Spleen (tissue), 11 donors: Measurements from ENCODE around the gene ATP7B. TPM values are rescaled to one million over a fixed set of nuclear protein-coding genes. Genes with fewer than 3 reads are reported as not detected.

ENCODE experiments used
- DNase-seq: peaks from one replicate; pipeline ENCODE4 v3.0.0-alpha.2; 2020
- H3K27ac ChIP-seq, 8 donors: fragments of 200-600 bp; sonication (generic) in 7 of 8; 1 replicate in 4 of 8; 2 replicates in 4 of 8; pipeline versions ENCODE4 v1.5.0 to v1.8.0; 2016 to 2021; ENCODE audit warnings: inconsistent platforms in 4 of 8, mild to moderate bottlenecking in 4 of 8, moderate library complexity in 1 of 8
- H3K27me3 ChIP-seq, 7 donors: fragments of 200-600 bp; sonication (generic) in 6 of 7; replicated peaks in 1 of 7; 1 replicate in 4 of 7; 2 replicates in 3 of 7; pipeline versions ENCODE4 v1.5.0 to v1.8.0; 2016 to 2021; ENCODE audit warnings: inconsistent platforms in 3 of 7, mild to moderate bottlenecking in 1 of 7
- H3K36me3 ChIP-seq, 6 donors: fragments of 200-600 bp; sonication (generic) in 5 of 6; 1 replicate in 4 of 6; 2 replicates in 2 of 6; pipeline versions ENCODE4 v1.5.0 to v1.8.0; 2016 to 2021; ENCODE audit warnings: inconsistent platforms in 2 of 6
- H3K4me1 ChIP-seq, 6 donors: fragments of 200-600 bp; sonication (generic) in 5 of 6; 1 replicate in 3 of 6; 2 replicates in 3 of 6; pipeline versions ENCODE4 v1.5.0 to v1.8.0; 2016 to 2021; ENCODE audit warnings: inconsistent platforms in 3 of 6
- H3K4me3 ChIP-seq, 8 donors: fragments of 200-600 bp; sonication (generic) in 7 of 8; 1 replicate in 4 of 8; 2 replicates in 4 of 8; pipeline versions ENCODE4 v1.5.0 to v1.8.0; 2016 to 2021; ENCODE audit warnings: inconsistent platforms in 4 of 8, mild to moderate bottlenecking in 4 of 8, moderate library complexity in 2 of 8
- H3K9me3 ChIP-seq, 8 donors: fragments of 200-600 bp; sonication (generic) in 7 of 8; 1 replicate in 4 of 8; 2 replicates in 4 of 8; pipeline versions ENCODE4 v1.5.0 to v1.8.0; 2016 to 2021; ENCODE audit warnings: inconsistent platforms in 4 of 8
- POLR2A ChIP-seq, 3 donors: fragments of 450-650 bp; IDR thresholded peaks; one replicate each; pipeline ENCODE4 v1.5.1; 2017; ENCODE audit warnings: antibody characterized with exemption in 3 of 3, mild to moderate bottlenecking in 1 of 3
- POLR2AphosphoS5 ChIP-seq, 3 donors: sonication (generic); formaldehyde crosslinking; IDR thresholded peaks; one replicate each; pipeline ENCODE4 v1.5.1; 2017; ENCODE audit warnings: antibody characterized with exemption in 3 of 3
- WGBS, 5 donors: extraction: QIAGEN DNeasy Blood & Tissue Kit in 3 of 5; methylation state at CpG; one replicate each; pipeline versions ENCODE4 v1.1.5 to v1.1.7; 2013 to 2018; 5-methylcytosine and 5-hydroxymethylcytosine counted together
- intact Hi-C: fragments of 100-400 bp; cut with DNase I; formaldehyde crosslinking; loops from one replicate; pipeline ENCODE4 v1.15.0; 2023; ENCODE audit warnings: low total_unique reads
- polyA plus RNA-seq, 3 donors: library from polyadenylated mRNA; stranded (reverse); fragments of 200-250 nt; gene quantifications; one replicate each; pipeline ENCODE4 v1.2.1, GENCODE V29; 2013
- total RNA-seq, 7 donors: library from RNA; depleted of rRNA in 3 of 7; stranded (reverse); fragments of >200 nt in 3 of 7; fragmentation: NEBNext Ultra II Directional in 4 of 7; extraction: Animal tissue kit (Norgen Biotek cat#: 25700) in 4 of 7; gene quantifications; one replicate each; pipeline versions ENCODE4 v1.1.0 to v1.2.1, GENCODE V29; 2016 to 2021
- TF ChIP-seq, protein P1 (sequence below), 11 experiments: fragments of 200-600 bp in 7 of 11; fragments of 450-650 bp in 4 of 11; sonication (generic) in 4 of 11; IDR thresholded peaks in 8 of 11; conservative IDR thresholded peaks in 3 of 11; 1 replicate in 7 of 11; 2 replicates in 4 of 11; pipeline versions ENCODE4 v1.4.0 to v1.8.0; 2016 to 2021; ENCODE audit warnings: antibody characterized with exemption in 11 of 11, inconsistent platforms in 4 of 11, mild to moderate bottlenecking in 1 of 11
- donor health status: healthy with polysubstance abuse.
- donor health status: DM: no; HTN: no; CAD: no; lungs with moderate emphysema.
- donor health status: DM: no; HTN: no; CAD: no.
- donor health status: Bipolar disorder and iron deficiency.
- donor health status: healthy.
- donor health status: DM: no; HTN: no; CAD: no.
- donor health status: DM: yes; HTN: yes; CAD: no.

ATP7B gene
- total and polyA plus RNA-seq, 10 donors, result 0.17 to 3.7 (median 2.4) TPM

DNA sequence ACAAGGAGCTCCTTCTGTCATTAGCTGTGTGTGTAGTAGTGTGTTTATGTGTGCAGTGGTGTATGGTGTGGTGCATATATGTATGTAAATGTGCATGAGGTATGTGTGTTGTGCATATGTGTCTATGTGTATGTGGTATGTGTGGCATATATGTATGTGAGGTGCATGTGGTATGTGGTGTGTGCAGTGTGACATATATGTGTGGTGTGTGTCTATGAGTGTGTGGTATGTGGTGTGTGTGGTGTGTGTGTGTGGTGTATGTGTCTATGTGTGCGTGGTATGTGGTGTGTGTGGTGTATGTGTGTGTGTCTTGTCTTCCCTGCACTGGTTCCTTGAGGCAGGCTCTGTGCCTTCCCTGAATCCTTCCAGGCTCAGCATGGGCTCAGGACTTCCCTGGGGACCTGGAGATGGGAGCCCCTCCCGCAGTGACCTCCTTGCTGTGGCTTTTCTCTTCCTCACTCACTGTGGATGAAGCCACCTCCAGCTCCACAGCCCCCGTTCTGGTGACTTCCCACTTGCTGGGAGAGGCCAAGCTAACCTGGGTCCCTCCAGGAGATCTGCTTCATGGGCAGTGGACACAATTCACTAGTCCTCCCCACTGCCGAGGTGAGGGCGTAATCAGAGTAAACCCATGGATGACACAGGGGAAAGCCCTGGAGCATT is 85.3 kb downstream of the ATP7B start:
- H3K27me3 ChIP-seq, result peaks cover 0 to 5% (median 0%) of the 10 kb centered on the region in 7 donors
- WGBS, 5 donors, result 69 to 93% (median 73%) methylated on average over 5 of the region's 5 CpGs
- H3K9me3 ChIP-seq, result no peaks in the 10 kb centered on the region
- intact Hi-C loops, result no loop called here
- no peak overlapping the region for H3K27ac ChIP-seq
- TF ChIP-seq POLR2A (IDR thresholded peaks at IDR 0.05) (no peak), POLR2AphosphoS5 (IDR thresholded peaks at IDR 0.05) (no peak)
- TF ChIP-seq, protein P1, sequence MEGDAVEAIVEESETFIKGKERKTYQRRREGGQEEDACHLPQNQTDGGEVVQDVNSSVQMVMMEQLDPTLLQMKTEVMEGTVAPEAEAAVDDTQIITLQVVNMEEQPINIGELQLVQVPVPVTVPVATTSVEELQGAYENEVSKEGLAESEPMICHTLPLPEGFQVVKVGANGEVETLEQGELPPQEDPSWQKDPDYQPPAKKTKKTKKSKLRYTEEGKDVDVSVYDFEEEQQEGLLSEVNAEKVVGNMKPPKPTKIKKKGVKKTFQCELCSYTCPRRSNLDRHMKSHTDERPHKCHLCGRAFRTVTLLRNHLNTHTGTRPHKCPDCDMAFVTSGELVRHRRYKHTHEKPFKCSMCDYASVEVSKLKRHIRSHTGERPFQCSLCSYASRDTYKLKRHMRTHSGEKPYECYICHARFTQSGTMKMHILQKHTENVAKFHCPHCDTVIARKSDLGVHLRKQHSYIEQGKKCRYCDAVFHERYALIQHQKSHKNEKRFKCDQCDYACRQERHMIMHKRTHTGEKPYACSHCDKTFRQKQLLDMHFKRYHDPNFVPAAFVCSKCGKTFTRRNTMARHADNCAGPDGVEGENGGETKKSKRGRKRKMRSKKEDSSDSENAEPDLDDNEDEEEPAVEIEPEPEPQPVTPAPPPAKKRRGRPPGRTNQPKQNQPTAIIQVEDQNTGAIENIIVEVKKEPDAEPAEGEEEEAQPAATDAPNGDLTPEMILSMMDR (IDR thresholded peaks at IDR 0.05 in 8 of 11, conservative IDR thresholded peaks at IDR 0.05 in 3 of 11), result no peak
- no peak for DNase-seq
- H3K4me1 ChIP-seq, result no peaks in the 10 kb centered on the region
- no peak overlapping the region for H3K4me3 ChIP-seq
- H3K36me3 ChIP-seq, result no peaks in the 10 kb centered on the region

DNA sequence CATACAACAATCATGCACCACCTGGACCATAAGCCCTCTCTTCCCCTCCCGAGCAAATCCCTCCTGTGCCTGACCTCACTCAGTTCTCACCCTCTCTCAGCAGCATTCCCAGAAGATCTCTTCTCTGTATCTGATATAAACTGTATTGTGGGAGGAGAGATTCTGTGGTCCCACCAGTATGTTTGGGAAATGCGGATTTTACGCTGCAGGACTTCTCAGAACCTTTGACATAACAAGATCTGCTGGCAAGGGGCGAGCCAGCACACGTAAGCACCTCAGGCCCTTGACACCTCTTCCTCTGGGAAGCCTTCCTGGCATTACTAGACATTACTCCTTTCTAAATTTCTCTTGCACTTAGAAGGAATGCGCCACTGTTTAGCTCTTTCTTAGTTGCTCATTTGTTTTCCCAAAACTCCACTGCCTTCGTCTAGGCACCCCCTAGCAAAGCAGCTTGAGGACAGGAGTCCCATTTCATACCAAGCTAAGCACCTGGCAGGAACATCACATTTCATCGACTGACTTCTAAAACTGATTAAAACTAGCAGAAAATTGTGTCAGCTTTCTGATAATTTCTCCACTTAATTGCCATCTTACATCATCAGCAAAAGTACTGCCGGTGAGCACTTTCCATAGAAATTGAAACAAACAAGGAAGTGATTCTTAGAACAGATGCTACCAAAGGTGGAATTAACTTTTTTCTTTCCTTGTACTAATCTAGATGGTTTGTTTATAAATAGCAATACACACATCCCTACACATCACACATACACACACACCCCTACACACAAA is 86.3 kb downstream of the ATP7B start:
- Histone ChIP-seq H3K27ac (no peak overlapping the region), H3K4me1 (no peaks in the 10 kb centered on the region), H3K36me3 (no peaks in the 10 kb centered on the region), H3K27me3 (peaks cover 0 to 5% (median 0%) of the 10 kb centered on the region in 7 donors), H3K4me3 (no peak overlapping the region), H3K9me3 (no peaks in the 10 kb centered on the region)
- TF ChIP-seq POLR2A (IDR thresholded peaks at IDR 0.05) (no peak), POLR2AphosphoS5 (IDR thresholded peaks at IDR 0.05) (no peak)
- TF ChIP-seq, protein P1 (IDR thresholded peaks at IDR 0.05 in 8 of 11, conservative IDR thresholded peaks at IDR 0.05 in 3 of 11), result no peak
- 82 to 89% (median 86%) methylated on average over 9 of the region's 9 CpGs for WGBS, 5 donors
- intact Hi-C loops, result no loop called here
- no peak for DNase-seq

DNA sequence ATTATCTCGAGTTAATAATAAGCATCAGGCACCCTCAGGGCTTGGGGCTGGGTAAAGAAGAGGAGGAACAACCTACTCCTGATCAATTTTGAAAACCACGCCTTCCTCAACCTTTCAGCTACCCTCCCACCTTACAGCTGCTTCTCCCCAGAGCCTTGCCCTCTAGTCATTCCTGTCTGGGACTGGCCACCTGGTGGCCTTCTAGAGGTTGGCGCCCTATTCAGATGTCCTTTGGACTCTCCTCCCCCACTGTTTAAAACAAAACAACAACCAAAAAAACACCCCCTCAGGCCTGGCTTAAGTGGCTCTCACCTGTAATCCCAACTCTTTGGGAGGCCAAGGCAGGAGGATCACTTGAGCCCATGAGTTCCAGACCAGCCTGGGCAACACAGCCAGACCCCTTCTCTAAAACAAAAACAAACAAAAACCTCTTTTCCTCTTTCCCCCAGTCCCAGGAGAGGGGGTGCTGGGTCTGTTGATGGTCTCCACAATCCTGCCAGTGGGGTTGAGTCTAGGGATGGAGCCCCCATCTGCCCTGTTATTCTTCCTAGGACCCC is 87.2 kb downstream of the ATP7B start:
- no peaks in the 10 kb centered on the region for H3K9me3 ChIP-seq
- no peak overlapping the region for H3K27ac ChIP-seq
- H3K4me3 ChIP-seq, result no peak overlapping the region
- intact Hi-C loops, result no loop called here
- no peaks in the 10 kb centered on the region for H3K4me1 ChIP-seq
- 75 to 82% (median 81%) methylated on average over 3 of the region's 3 CpGs for WGBS, 5 donors
- no peak for TF ChIP-seq POLR2AphosphoS5 (IDR thresholded peaks at IDR 0.05)
- TF ChIP-seq, protein P1 (IDR thresholded peaks at IDR 0.05 in 8 of 11, conservative IDR thresholded peaks at IDR 0.05 in 3 of 11), result peak in 1 of 11 experiments; percentile 8
- TF ChIP-seq POLR2A (IDR thresholded peaks at IDR 0.05), result no peak
- no peaks in the 10 kb centered on the region for H3K36me3 ChIP-seq
- DNase-seq, result no peak
- H3K27me3 ChIP-seq, result peaks cover 0 to 5% (median 0%) of the 10 kb centered on the region in 7 donors
